Measurements from ENCODE around the gene ROR2.

ROR2 gene

DNA sequence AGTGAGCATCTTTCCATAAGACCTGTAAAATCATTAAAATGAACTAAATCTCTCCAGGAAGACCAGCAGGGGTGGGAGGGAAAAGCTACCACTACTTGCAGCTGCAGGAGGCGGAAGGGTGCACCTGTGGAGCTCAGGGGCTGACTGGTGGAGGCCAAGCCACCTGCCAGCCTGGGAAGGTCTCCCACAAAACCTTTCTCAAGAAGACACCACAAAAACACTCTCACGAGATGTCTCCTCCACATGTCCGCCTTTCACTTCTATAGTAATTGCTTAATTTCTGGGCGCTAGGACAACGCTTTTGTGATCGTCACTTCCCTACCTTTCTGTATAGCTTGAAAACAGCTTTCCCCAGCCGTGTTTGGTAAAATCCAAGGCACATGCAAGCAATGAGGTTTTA lies 114.4 kb downstream of the ROR2 start:
- Histone ChIP-seq H4K8ac (ENCODE audit: low read depth, low read length) (no peak overlapping the region), H3K27ac (ENCODE audit: low read depth, low read length) (no peak overlapping the region), H3K4me1 (ENCODE audit: control insufficient read depth, low read depth, low read length) (no peaks in the 10 kb centered on the region), H3K4ac (ENCODE audit: low read depth, low read length) (no peak overlapping the region), H2BK5ac (ENCODE audit: low read length) (no peak overlapping the region), H3K36me3 (ENCODE audit: control insufficient read depth, insufficient read depth, low read length) (no peaks in the 10 kb centered on the region), H3K23ac (ENCODE audit: low read length) (no peak overlapping the region), H2BK15ac (replicated peaks; ENCODE audit: low read depth) (no peak overlapping the region), H2BK120ac (ENCODE audit: low read depth, low read length) (no peak overlapping the region), H3K27me3 (ENCODE audit: insufficient read depth, low read length, poor library complexity) (no peaks in the 10 kb centered on the region), H3K79me1 (ENCODE audit: low read length) (peaks cover 54% of the 10 kb centered on the region), H2AK5ac (ENCODE audit: low read length) (no peak overlapping the region), H3K9ac (ENCODE audit: low read length) (no peak overlapping the region), H3K56ac (ENCODE audit: low read length) (no peak overlapping the region), H3K4me3 (ENCODE audit: low read length) (no peak overlapping the region), H3K4me2 (ENCODE audit: low read length) (no peak overlapping the region), H4K5ac (ENCODE audit: low read length) (no peak overlapping the region), H3K18ac (ENCODE audit: low read length) (no peak overlapping the region), H3K79me2 (ENCODE audit: control insufficient read depth, insufficient read depth, low read length) (peaks cover 65% of the 10 kb centered on the region)
- WGBS (ENCODE audit: extremely low coverage, insufficient coverage, low lambda C conversion rate) = no CpG with 5 or more reads among the region's 7 CpGs
- DNase-seq = no peak

DNA sequence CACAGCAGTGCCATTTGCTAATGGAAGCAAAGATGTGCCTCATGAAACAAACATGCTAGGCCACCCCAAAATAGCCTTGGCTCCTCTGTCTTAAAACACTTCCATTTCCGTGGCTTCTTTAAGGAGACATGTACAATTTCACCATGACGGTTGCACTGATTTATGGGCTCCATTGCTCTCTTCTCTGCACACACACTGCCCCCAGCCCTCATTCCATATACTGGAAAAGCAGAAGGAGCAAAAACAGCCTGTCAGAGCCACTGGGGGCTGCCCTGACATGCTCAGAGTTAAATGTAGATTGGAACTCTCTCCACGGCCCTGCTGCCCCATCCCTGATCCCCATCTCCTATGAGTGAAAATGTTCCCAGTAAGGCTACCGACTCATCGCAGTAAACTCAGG lies 114.8 kb downstream of the ROR2 start:
- H3K4me2 ChIP-seq (ENCODE audit: low read length) = no peak overlapping the region
- no peaks in the 10 kb centered on the region for H3K4me1 ChIP-seq (ENCODE audit: control insufficient read depth, low read depth, low read length)
- WGBS (ENCODE audit: extremely low coverage, insufficient coverage, low lambda C conversion rate) = no CpG with 5 or more reads among the region's 5 CpGs
- no peak overlapping the region for H2AK5ac ChIP-seq (ENCODE audit: low read length)
- H3K4ac ChIP-seq (ENCODE audit: low read depth, low read length) = no peak overlapping the region
- H2BK15ac ChIP-seq (replicated peaks; ENCODE audit: low read depth) = no peak overlapping the region
- no peaks in the 10 kb centered on the region for H3K27me3 ChIP-seq (ENCODE audit: insufficient read depth, low read length, poor library complexity)
- no peak overlapping the region for H3K23ac ChIP-seq (ENCODE audit: low read length)
- H3K79me2 ChIP-seq (ENCODE audit: control insufficient read depth, insufficient read depth, low read length) = peaks cover 61% of the 10 kb centered on the region
- H3K27ac ChIP-seq (ENCODE audit: low read depth, low read length) = no peak overlapping the region
- no peak overlapping the region for H2BK120ac ChIP-seq (ENCODE audit: low read depth, low read length)
- H2BK5ac ChIP-seq (ENCODE audit: low read length) = no peak overlapping the region
- no peaks in the 10 kb centered on the region for H3K36me3 ChIP-seq (ENCODE audit: control insufficient read depth, insufficient read depth, low read length)
- H3K18ac ChIP-seq (ENCODE audit: low read length) = no peak overlapping the region
- no peak for DNase-seq
- no peak overlapping the region for H3K4me3 ChIP-seq (ENCODE audit: low read length)
- H4K5ac ChIP-seq (ENCODE audit: low read length) = no peak overlapping the region
- no peak overlapping the region for H3K56ac ChIP-seq (ENCODE audit: low read length)
- peaks cover 53% of the 10 kb centered on the region for H3K79me1 ChIP-seq (ENCODE audit: low read length)
- H3K9ac ChIP-seq (ENCODE audit: low read length) = no peak overlapping the region
- no peak overlapping the region for H4K8ac ChIP-seq (ENCODE audit: low read depth, low read length)

DNA sequence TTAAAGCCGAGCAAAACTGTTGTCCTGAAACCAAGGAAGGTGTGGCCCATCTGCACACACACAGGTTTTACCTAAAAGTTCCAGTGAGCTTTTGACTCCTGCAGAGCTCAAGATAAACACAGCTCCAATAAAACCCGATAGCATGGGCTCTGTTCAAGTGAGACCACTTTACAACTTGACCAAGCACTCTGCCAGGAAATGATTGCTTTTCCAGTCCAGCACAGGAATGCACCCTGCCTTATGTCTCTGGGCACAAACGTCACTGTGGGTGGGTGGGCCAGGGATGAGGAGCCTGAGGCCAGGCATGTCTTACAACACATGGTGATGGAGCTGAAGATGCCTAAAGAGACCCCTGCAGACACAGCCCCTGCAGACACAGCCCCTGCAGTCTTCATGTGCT lies 115.3 kb downstream of the ROR2 start:
- Histone ChIP-seq H2AK5ac (ENCODE audit: low read length) (no peak overlapping the region), H3K18ac (ENCODE audit: low read length) (no peak overlapping the region), H3K79me2 (ENCODE audit: control insufficient read depth, insufficient read depth, low read length) (peaks cover 57% of the 10 kb centered on the region), H3K9ac (ENCODE audit: low read length) (no peak overlapping the region), H3K56ac (ENCODE audit: low read length) (no peak overlapping the region), H3K4me3 (ENCODE audit: low read length) (no peak overlapping the region), H3K4ac (ENCODE audit: low read depth, low read length) (no peak overlapping the region), H2BK120ac (ENCODE audit: low read depth, low read length) (no peak overlapping the region), H3K79me1 (ENCODE audit: low read length) (peaks cover 53% of the 10 kb centered on the region), H3K36me3 (ENCODE audit: control insufficient read depth, insufficient read depth, low read length) (no peaks in the 10 kb centered on the region), H3K27ac (ENCODE audit: low read depth, low read length) (no peak overlapping the region), H3K27me3 (ENCODE audit: insufficient read depth, low read length, poor library complexity) (no peaks in the 10 kb centered on the region), H3K23ac (ENCODE audit: low read length) (no peak overlapping the region), H2BK15ac (replicated peaks; ENCODE audit: low read depth) (no peak overlapping the region), H4K8ac (ENCODE audit: low read depth, low read length) (no peak overlapping the region), H4K5ac (ENCODE audit: low read length) (no peak overlapping the region), H3K4me2 (ENCODE audit: low read length) (no peak overlapping the region), H3K4me1 (ENCODE audit: control insufficient read depth, low read depth, low read length) (no peaks in the 10 kb centered on the region), H2BK5ac (ENCODE audit: low read length) (no peak overlapping the region)
- no CpG with 5 or more reads among the region's 3 CpGs for WGBS (ENCODE audit: extremely low coverage, insufficient coverage, low lambda C conversion rate)
- DNase-seq = no peak

DNA sequence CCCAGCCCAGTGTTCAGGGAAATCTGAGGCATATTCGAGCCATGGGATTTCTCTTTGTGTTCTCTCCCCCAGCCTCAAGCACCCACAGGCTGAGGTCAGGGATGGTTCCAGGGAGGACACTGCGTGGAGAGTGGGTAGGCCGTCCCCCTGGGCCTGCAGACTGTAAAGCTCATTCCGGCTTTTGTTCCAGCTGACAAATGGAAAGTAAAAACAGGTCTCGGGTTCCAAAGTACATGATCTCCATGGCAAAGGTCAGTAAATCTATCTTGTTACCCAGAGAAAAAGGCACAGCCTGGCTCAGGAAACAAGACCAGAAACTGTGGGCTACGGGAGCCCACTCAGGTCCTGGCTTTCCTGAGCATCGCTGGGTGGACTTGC lies 116.2 kb downstream of the ROR2 start:
- Histone ChIP-seq H3K56ac (ENCODE audit: low read length) (no peak overlapping the region), H3K36me3 (ENCODE audit: control insufficient read depth, insufficient read depth, low read length) (no peaks in the 10 kb centered on the region), H3K79me2 (ENCODE audit: control insufficient read depth, insufficient read depth, low read length) (peaks cover 49% of the 10 kb centered on the region), H2BK5ac (ENCODE audit: low read length) (no peak overlapping the region), H2BK120ac (ENCODE audit: low read depth, low read length) (no peak overlapping the region), H4K5ac (ENCODE audit: low read length) (no peak overlapping the region), H3K79me1 (ENCODE audit: low read length) (peaks cover 48% of the 10 kb centered on the region), H3K4me2 (ENCODE audit: low read length) (no peak overlapping the region), H4K8ac (ENCODE audit: low read depth, low read length) (no peak overlapping the region), H3K9ac (ENCODE audit: low read length) (no peak overlapping the region), H3K4me1 (ENCODE audit: control insufficient read depth, low read depth, low read length) (no peaks in the 10 kb centered on the region), H3K4me3 (ENCODE audit: low read length) (no peak overlapping the region), H2BK15ac (replicated peaks; ENCODE audit: low read depth) (no peak overlapping the region), H3K18ac (ENCODE audit: low read length) (no peak overlapping the region), H3K27ac (ENCODE audit: low read depth, low read length) (no peak overlapping the region), H3K4ac (ENCODE audit: low read depth, low read length) (no peak overlapping the region), H3K23ac (ENCODE audit: low read length) (no peak overlapping the region), H3K27me3 (ENCODE audit: insufficient read depth, low read length, poor library complexity) (no peaks in the 10 kb centered on the region), H2AK5ac (ENCODE audit: low read length) (no peak overlapping the region)
- DNase-seq = no peak
- WGBS (ENCODE audit: extremely low coverage, insufficient coverage, low lambda C conversion rate) = no CpG with 5 or more reads among the region's 7 CpGs

DNA sequence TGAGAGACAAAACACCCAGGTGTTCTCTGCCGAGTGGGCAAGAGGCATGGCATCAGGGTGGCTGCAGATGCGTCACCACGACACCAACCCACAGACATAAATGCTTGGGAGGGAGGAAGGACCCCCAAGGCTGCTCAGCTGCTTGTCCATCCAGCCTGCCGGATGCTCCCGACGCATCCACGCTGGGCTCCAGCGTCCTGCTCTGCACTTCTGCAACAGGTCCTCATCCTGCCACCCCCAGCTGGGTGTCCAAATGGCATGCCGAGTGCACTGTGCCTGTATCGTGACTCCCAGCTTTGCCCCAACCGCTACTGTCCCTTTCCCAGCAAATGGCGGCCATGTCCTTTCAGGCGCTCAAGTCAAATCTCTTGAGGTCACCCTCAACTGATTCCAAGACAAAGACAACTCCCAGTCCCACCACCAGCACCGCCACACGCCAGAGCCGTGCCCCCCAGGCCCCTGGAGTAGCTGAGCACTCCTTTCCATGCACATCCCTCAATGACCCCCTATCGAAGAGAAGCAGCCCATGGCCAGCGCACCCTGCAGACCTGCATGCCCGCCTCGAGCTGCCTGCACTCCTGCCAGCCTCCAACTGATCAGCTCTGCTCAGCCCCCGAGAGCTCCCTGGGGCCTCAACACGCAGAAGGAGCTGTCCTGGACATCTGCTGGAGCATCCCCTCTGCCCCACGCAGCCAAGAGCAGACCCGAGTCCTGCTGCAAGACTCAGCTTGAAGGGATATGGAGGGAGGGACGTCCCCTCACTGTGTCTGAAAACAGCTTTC lies 116.7 kb downstream of the ROR2 start:
- Histone ChIP-seq H3K79me2 (ENCODE audit: control insufficient read depth, insufficient read depth, low read length) (peaks cover 43% of the 10 kb centered on the region), H3K4ac (ENCODE audit: low read depth, low read length) (no peak overlapping the region), H4K8ac (ENCODE audit: low read depth, low read length) (no peak overlapping the region), H3K79me1 (ENCODE audit: low read length) (peaks cover 42% of the 10 kb centered on the region), H3K27me3 (ENCODE audit: insufficient read depth, low read length, poor library complexity) (no peaks in the 10 kb centered on the region), H3K56ac (ENCODE audit: low read length) (no peak overlapping the region), H3K9ac (ENCODE audit: low read length) (no peak overlapping the region), H3K4me3 (ENCODE audit: low read length) (no peak overlapping the region), H3K27ac (ENCODE audit: low read depth, low read length) (no peak overlapping the region), H3K23ac (ENCODE audit: low read length) (no peak overlapping the region), H3K18ac (ENCODE audit: low read length) (no peak overlapping the region), H2BK15ac (replicated peaks; ENCODE audit: low read depth) (no peak overlapping the region), H4K5ac (ENCODE audit: low read length) (no peak overlapping the region), H3K36me3 (ENCODE audit: control insufficient read depth, insufficient read depth, low read length) (no peaks in the 10 kb centered on the region), H2BK120ac (ENCODE audit: low read depth, low read length) (no peak overlapping the region), H2AK5ac (ENCODE audit: low read length) (no peak overlapping the region), H2BK5ac (ENCODE audit: low read length) (no peak overlapping the region), H3K4me1 (ENCODE audit: control insufficient read depth, low read depth, low read length) (no peaks in the 10 kb centered on the region), H3K4me2 (ENCODE audit: low read length) (no peak overlapping the region)
- WGBS (ENCODE audit: extremely low coverage, insufficient coverage, low lambda C conversion rate) = no CpG with 5 or more reads among the region's 25 CpGs
- DNase-seq = no peak

DNA sequence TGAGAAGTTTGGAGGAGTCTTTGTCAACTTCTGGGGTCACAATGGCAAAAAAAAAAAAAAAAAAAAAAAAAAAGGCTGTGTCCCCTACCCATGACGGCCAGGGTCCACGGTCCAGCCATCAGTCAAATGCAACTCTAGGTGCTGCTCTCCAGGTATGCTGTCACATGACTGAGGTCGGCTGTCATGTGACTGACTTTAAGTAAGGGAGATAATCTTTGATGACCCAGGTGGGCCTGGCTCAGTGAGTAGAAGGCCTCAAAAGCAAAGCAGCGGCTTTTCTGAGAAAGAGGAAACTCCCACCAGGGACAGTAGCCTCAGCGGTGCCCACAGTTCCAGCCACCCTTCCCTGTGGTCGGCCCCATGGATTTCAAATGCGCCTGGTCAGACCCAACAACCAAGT lies 117.7 kb downstream of the ROR2 start:
- Histone ChIP-seq H3K4me2 (ENCODE audit: low read length) (no peak overlapping the region), H2BK15ac (replicated peaks; ENCODE audit: low read depth) (no peak overlapping the region), H3K79me2 (ENCODE audit: control insufficient read depth, insufficient read depth, low read length) (peaks cover 39% of the 10 kb centered on the region), H3K23ac (ENCODE audit: low read length) (no peak overlapping the region), H3K27me3 (ENCODE audit: insufficient read depth, low read length, poor library complexity) (no peaks in the 10 kb centered on the region), H3K36me3 (ENCODE audit: control insufficient read depth, insufficient read depth, low read length) (no peaks in the 10 kb centered on the region), H4K8ac (ENCODE audit: low read depth, low read length) (no peak overlapping the region), H3K79me1 (ENCODE audit: low read length) (peaks cover 40% of the 10 kb centered on the region), H3K18ac (ENCODE audit: low read length) (no peak overlapping the region), H3K56ac (ENCODE audit: low read length) (no peak overlapping the region), H2BK5ac (ENCODE audit: low read length) (no peak overlapping the region), H3K4ac (ENCODE audit: low read depth, low read length) (no peak overlapping the region), H2AK5ac (ENCODE audit: low read length) (no peak overlapping the region), H3K27ac (ENCODE audit: low read depth, low read length) (no peak overlapping the region), H3K4me3 (ENCODE audit: low read length) (no peak overlapping the region), H2BK120ac (ENCODE audit: low read depth, low read length) (no peak overlapping the region), H4K5ac (ENCODE audit: low read length) (no peak overlapping the region), H3K4me1 (ENCODE audit: control insufficient read depth, low read depth, low read length) (no peaks in the 10 kb centered on the region), H3K9ac (ENCODE audit: low read length) (no peak overlapping the region)
- DNase-seq = no peak
- WGBS (ENCODE audit: extremely low coverage, insufficient coverage, low lambda C conversion rate) = no CpG with 5 or more reads among the region's 7 CpGs

All from mesendoderm (in vitro differentiated cells).